GM04503 (cell line): ENCODE measurements around the gene FAM181A.

ENCODE experiments used
- DNase-seq: peaks from one replicate; pipeline ENCODE4 v3.0.0-alpha.2; 2012; ENCODE audit warnings: low read depth

Gene FAM181A

GRCh38 chr14:93926873-93927799 lies at the start of gene FAM181A:
FAM181A (plus strand) TSS chr14:93927344; CDS start chr14:93928286, 942 bp downstream.
- DNase-seq, result no peak

- no peak for DNase-seq
Measured at GRCh38 chr14:93878212-93878611, 48.9 kb upstream of the FAM181A start.

- DNase-seq, result no peak
Measured at GRCh38 chr14:93878871-93879270, 48.3 kb upstream of the FAM181A start.

- DNase-seq, result no peak
Measured at GRCh38 chr14:93879362-93879983, 47.7 kb upstream of the FAM181A start.

- DNase-seq, result peak; percentile 10
Measured at GRCh38 chr14:93880021-93880820, 46.9 kb upstream of the FAM181A start.

GRCh38 chr14:93884950-93885349 lies 42.2 kb upstream of the FAM181A start:
- no peak for DNase-seq

GRCh38 chr14:93888995-93889394 lies 38.1 kb upstream of the FAM181A start:
- DNase-seq, result no peak

GRCh38 chr14:93889739-93890483 lies 37.2 kb upstream of the FAM181A start:
- no peak for DNase-seq

- no peak for DNase-seq
Measured at GRCh38 chr14:93891756-93892504, 35.2 kb upstream of the FAM181A start.

GRCh38 chr14:93892505-93892839 lies 34.7 kb upstream of the FAM181A start:
- DNase-seq, result no peak

- DNase-seq, result no peak
Measured at GRCh38 chr14:93892923-93893558, 34.1 kb upstream of the FAM181A start.

- DNase-seq, result no peak
Measured at GRCh38 chr14:93893661-93894261, 33.4 kb upstream of the FAM181A start.

GRCh38 chr14:93895023-93895604 lies 32.0 kb upstream of the FAM181A start:
- DNase-seq, result no peak

- DNase-seq, result no peak
Measured at GRCh38 chr14:93897476-93897845, 29.7 kb upstream of the FAM181A start.

- no peak for DNase-seq
Measured at GRCh38 chr14:93898081-93898611, 29.0 kb upstream of the FAM181A start.

- DNase-seq, result no peak
Measured at GRCh38 chr14:93898731-93899130, 28.4 kb upstream of the FAM181A start.

GRCh38 chr14:93901813-93902212 lies 25.3 kb upstream of the FAM181A start:
- DNase-seq, result no peak

GRCh38 chr14:93902619-93903307 lies 24.4 kb upstream of the FAM181A start:
- no peak for DNase-seq
